HEK293 (cell line): Measurements from ENCODE around the gene NKAPL.

Experiments
- CTCF ChIA-PET: fragments of 350-600 bp; formaldehyde crosslinking; extraction: SDS; loops from one replicate; lab custom pipeline; 2021; ENCODE audit warnings: antibody characterized with exemption; lab: Yijun Ruan, JAX
- POLR2A ChIA-PET: fragments of 300-600 bp; formaldehyde crosslinking; extraction: SDS; loops from one replicate; lab custom pipeline; 2020; ENCODE audit warnings: antibody characterized with exemption, inconsistent platforms; lab: Yijun Ruan, JAX
- H3K27ac ChIP-seq: fragments of 200-500 bp; sonication (Bioruptor generic); 2 replicates; pipeline ENCODE4 v1.5.1; 2014; ENCODE audit warnings: low read depth, low read length, control low read depth, inconsistent platforms; ENCODE audit errors: extremely low read depth
- H3K36me3 ChIP-seq, 2 experiments: fragments of 200-500 bp in 1 of 2; sonication (Bioruptor generic) in 1 of 2; 1 replicate in 1 of 2; 2 replicates in 1 of 2; pipeline ENCODE4 v1.5.1; 2014 to 2017; ENCODE audit warnings: inconsistent platforms in 2 of 2, low read length in 2 of 2; ENCODE audit not compliant: control insufficient read depth in 2 of 2, insufficient read depth in 1 of 2
- H3K4me1 ChIP-seq: fragments of 200-500 bp; sonication (Bioruptor generic); 2 replicates; pipeline ENCODE4 v1.5.1; 2014; ENCODE audit warnings: mild to moderate bottlenecking, low read length, inconsistent platforms; ENCODE audit not compliant: control insufficient read depth, insufficient read depth
- H3K4me3 ChIP-seq: 2 replicates; pipeline ENCODE4 v1.5.1; 2011; ENCODE audit warnings: low read depth, mild to moderate bottlenecking, control low read depth, low read length, moderate library complexity
- H3K9me3 ChIP-seq: fragments of 200-500 bp; sonication (Bioruptor generic); 2 replicates; pipeline ENCODE4 v1.5.1; 2014; ENCODE audit warnings: low read depth, low read length, inconsistent platforms; ENCODE audit not compliant: control insufficient read depth, insufficient read depth
- ATF2 ChIP-seq: fragments of 450-650 bp; formaldehyde crosslinking; IDR thresholded peaks from 2 replicates; pipeline ENCODE4 v1.5.1; 2016; ENCODE audit warnings: missing biosample characterization, missing genetic modification characterization, low read depth
- BCL11A ChIP-seq: fragments of 450-650 bp; formaldehyde crosslinking; IDR thresholded peaks from 2 replicates; pipeline ENCODE4 v1.5.1; 2016; ENCODE audit warnings: low read depth, missing biosample characterization, missing genetic modification characterization
- GLI4 ChIP-seq: fragments of 450-650 bp; formaldehyde crosslinking; IDR thresholded peaks from 2 replicates; pipeline ENCODE4 v1.5.1; 2016; ENCODE audit warnings: missing biosample characterization, missing genetic modification characterization
- HOXC10 ChIP-seq: sonication (generic); formaldehyde crosslinking; IDR thresholded peaks from 2 replicates; pipeline ENCODE4 v1.8.1; 2023; ENCODE audit warnings: mild to moderate bottlenecking, missing genetic modification reagents
- KLF1 ChIP-seq: fragments of 450-650 bp; formaldehyde crosslinking; IDR thresholded peaks from 2 replicates; pipeline ENCODE4 v1.5.1; 2016; ENCODE audit warnings: missing biosample characterization, missing genetic modification characterization
- SALL2 ChIP-seq: fragments of 450-650 bp; formaldehyde crosslinking; IDR thresholded peaks from 2 replicates; pipeline ENCODE4 v1.5.0; 2017; ENCODE audit warnings: missing biosample characterization, mild to moderate bottlenecking, missing genetic modification characterization, borderline replicate concordance
- ZBTB7A ChIP-seq: fragments of 450-650 bp; formaldehyde crosslinking; IDR thresholded peaks from 2 replicates; pipeline ENCODE4 v1.5.1; 2016; ENCODE audit warnings: low read depth, missing biosample characterization, missing genetic modification characterization
- ZIC2 ChIP-seq: fragments of 450-650 bp; formaldehyde crosslinking; IDR thresholded peaks from 2 replicates; pipeline ENCODE4 v1.5.1; 2016; ENCODE audit warnings: missing biosample characterization, missing genetic modification characterization
- ZNF112 ChIP-seq: fragments of 450-650 bp; formaldehyde crosslinking; IDR thresholded peaks from 2 replicates; pipeline ENCODE4 v1.5.0; 2017; ENCODE audit warnings: missing biosample characterization, missing genetic modification characterization
- ZNF114 ChIP-seq: fragments of 450-650 bp; formaldehyde crosslinking; IDR thresholded peaks from 2 replicates; pipeline ENCODE4 v1.5.0; 2017; ENCODE audit warnings: missing biosample characterization, missing genetic modification characterization
- ZNF133 ChIP-seq: fragments of 450-650 bp; formaldehyde crosslinking; IDR thresholded peaks from 2 replicates; pipeline ENCODE4 v1.5.1; 2016; ENCODE audit warnings: missing biosample characterization, missing genetic modification characterization
- ZNF174 ChIP-seq: fragments of 450-650 bp; formaldehyde crosslinking; IDR thresholded peaks from 2 replicates; pipeline ENCODE4 v1.5.0; 2017; ENCODE audit warnings: missing biosample characterization, mild to moderate bottlenecking, missing genetic modification characterization
- ZNF221 ChIP-seq: fragments of 450-650 bp; formaldehyde crosslinking; IDR thresholded peaks from 2 replicates; pipeline ENCODE4 v1.5.1; 2017; ENCODE audit warnings: missing biosample characterization, missing genetic modification characterization, borderline replicate concordance
- ZNF239 ChIP-seq: fragments of 450-650 bp; formaldehyde crosslinking; IDR thresholded peaks from 2 replicates; pipeline ENCODE4 v1.5.1; 2016; ENCODE audit warnings: missing biosample characterization, missing genetic modification characterization
- ZNF26 ChIP-seq: fragments of 450-650 bp; formaldehyde crosslinking; IDR thresholded peaks from 2 replicates; pipeline ENCODE4 v1.5.1; 2016; ENCODE audit warnings: missing biosample characterization, missing genetic modification characterization
- ZNF37A ChIP-seq: fragments of 450-650 bp; IDR thresholded peaks from 2 replicates; pipeline ENCODE4 v1.5.1; 2018; ENCODE audit warnings: missing biosample characterization, missing genetic modification characterization
- ZNF530 ChIP-seq: fragments of 450-650 bp; formaldehyde crosslinking; IDR thresholded peaks from 2 replicates; pipeline ENCODE4 v1.5.1; 2016; ENCODE audit warnings: low read depth, missing biosample characterization, missing genetic modification characterization
- ZNF555 ChIP-seq: fragments of 450-650 bp; formaldehyde crosslinking; conservative IDR thresholded peaks from 2 replicates; pipeline ENCODE4 v1.5.1; 2017; ENCODE audit warnings: missing biosample characterization, mild to moderate bottlenecking, missing genetic modification characterization, inconsistent platforms
- ZNF623 ChIP-seq: fragments of 450-650 bp; formaldehyde crosslinking; IDR thresholded peaks from 2 replicates; pipeline ENCODE4 v1.5.1; 2016; ENCODE audit warnings: missing biosample characterization, missing genetic modification characterization
- ZNF629 ChIP-seq: fragments of 450-650 bp; formaldehyde crosslinking; IDR thresholded peaks from 2 replicates; pipeline ENCODE4 v1.5.1; 2017; ENCODE audit warnings: missing biosample characterization, missing genetic modification characterization
- ZNF707 ChIP-seq: fragments of 450-650 bp; formaldehyde crosslinking; IDR thresholded peaks from 2 replicates; pipeline ENCODE4 v1.5.1; 2016; ENCODE audit warnings: missing biosample characterization, missing genetic modification characterization
- ZNF768 ChIP-seq: fragments of 450-650 bp; formaldehyde crosslinking; IDR thresholded peaks from 2 replicates; pipeline ENCODE4 v1.5.1; 2018; ENCODE audit warnings: missing biosample characterization, mild to moderate bottlenecking, missing genetic modification characterization
- ZNF785 ChIP-seq: fragments of 450-650 bp; formaldehyde crosslinking; IDR thresholded peaks from 2 replicates; pipeline ENCODE4 v1.5.1; 2016; ENCODE audit warnings: missing biosample characterization, missing genetic modification characterization
- TF ChIP-seq, protein P1 (sequence below): IDR thresholded peaks from 2 replicates; pipeline ENCODE4 v1.6.1; 2011; ENCODE audit warnings: mild to moderate bottlenecking, low read depth, low read length, borderline replicate concordance
- TF ChIP-seq, protein P2 (sequence below): fragments of 450-650 bp; formaldehyde crosslinking; IDR thresholded peaks from 2 replicates; pipeline ENCODE4 v1.5.1; 2016; ENCODE audit warnings: missing biosample characterization, missing genetic modification characterization

The NKAPL gene

GRCh38 chr6:28226460-28226859 lies 32.6 kb upstream of the NKAPL start:
- TF ChIP-seq SALL2 (no peak), ZNF530 (tag by site-specific recombination) (no peak), ATF2 (tag by site-specific recombination) (no peak), KLF1 (tag by site-specific recombination) (no peak), ZNF114 (tag by site-specific recombination) (no peak), HOXC10 (CRISPR knock-in tag) (no peak), ZNF768 (no peak), ZNF629 (tag by site-specific recombination) (no peak), ZNF555 (tag by site-specific recombination) (no peak), ZNF623 (no peak), ZNF133 (tag by site-specific recombination) (no peak), ZIC2 (tag by site-specific recombination) (no peak), ZNF112 (tag by site-specific recombination) (no peak), ZNF707 (no peak), ZNF221 (tag by site-specific recombination) (no peak), ZNF26 (tag by site-specific recombination) (no peak)
- TF ChIP-seq, protein P1, sequence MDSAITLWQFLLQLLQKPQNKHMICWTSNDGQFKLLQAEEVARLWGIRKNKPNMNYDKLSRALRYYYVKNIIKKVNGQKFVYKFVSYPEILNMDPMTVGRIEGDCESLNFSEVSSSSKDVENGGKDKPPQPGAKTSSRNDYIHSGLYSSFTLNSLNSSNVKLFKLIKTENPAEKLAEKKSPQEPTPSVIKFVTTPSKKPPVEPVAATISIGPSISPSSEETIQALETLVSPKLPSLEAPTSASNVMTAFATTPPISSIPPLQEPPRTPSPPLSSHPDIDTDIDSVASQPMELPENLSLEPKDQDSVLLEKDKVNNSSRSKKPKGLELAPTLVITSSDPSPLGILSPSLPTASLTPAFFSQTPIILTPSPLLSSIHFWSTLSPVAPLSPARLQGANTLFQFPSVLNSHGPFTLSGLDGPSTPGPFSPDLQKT: no peak
- TF ChIP-seq, protein P2, sequence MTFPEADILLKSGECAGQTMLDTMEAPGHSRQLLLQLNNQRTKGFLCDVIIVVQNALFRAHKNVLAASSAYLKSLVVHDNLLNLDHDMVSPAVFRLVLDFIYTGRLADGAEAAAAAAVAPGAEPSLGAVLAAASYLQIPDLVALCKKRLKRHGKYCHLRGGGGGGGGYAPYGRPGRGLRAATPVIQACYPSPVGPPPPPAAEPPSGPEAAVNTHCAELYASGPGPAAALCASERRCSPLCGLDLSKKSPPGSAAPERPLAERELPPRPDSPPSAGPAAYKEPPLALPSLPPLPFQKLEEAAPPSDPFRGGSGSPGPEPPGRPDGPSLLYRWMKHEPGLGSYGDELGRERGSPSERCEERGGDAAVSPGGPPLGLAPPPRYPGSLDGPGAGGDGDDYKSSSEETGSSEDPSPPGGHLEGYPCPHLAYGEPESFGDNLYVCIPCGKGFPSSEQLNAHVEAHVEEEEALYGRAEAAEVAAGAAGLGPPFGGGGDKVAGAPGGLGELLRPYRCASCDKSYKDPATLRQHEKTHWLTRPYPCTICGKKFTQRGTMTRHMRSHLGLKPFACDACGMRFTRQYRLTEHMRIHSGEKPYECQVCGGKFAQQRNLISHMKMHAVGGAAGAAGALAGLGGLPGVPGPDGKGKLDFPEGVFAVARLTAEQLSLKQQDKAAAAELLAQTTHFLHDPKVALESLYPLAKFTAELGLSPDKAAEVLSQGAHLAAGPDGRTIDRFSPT (tag by site-specific recombination): no peak
- CTCF ChIA-PET: interaction anchor here (1.4 kb wide), 1 partner anchor 15 kb away, joined by 3 read pairs; no protein-coding TSS in a partner anchor
- POLR2A ChIA-PET: interaction anchor here (0.9 to 2.7 kb wide), 7 partner anchors 8 to 129 kb away, joined by 3 to 13 read pairs (median 4); partner anchors contain the start of genes PGBD1, ZKSCAN4, ZKSCAN8 and ZSCAN26
- peaks cover 3% of the 10 kb centered on the region; the same call in 1 of the 2 replicates for H3K4me1 ChIP-seq
- H3K27ac ChIP-seq: no peak overlapping the region
- no peak overlapping the region for H3K4me3 ChIP-seq
- no peaks in the 10 kb centered on the region for H3K9me3 ChIP-seq
- H3K36me3 ChIP-seq: peaks cover 16 to 43% of the 10 kb centered on the region in 2 experiments

- ChIA-PET CTCF (no interaction called here), POLR2A (interaction anchor here (0.5 to 1.1 kb wide), 2 partner anchors 20 to 256 kb away, joined by 3 to 4 read pairs; no protein-coding TSS in a partner anchor)
- peaks cover 25 to 61% of the 10 kb centered on the region in 2 experiments for H3K36me3 ChIP-seq
Measured at GRCh38 chr6:28232785-28233184, 26.3 kb upstream of the NKAPL start.

More at GRCh38 chr6:28232785-28233184, 26.3 kb upstream of the NKAPL start:
- no peak for TF ChIP-seq ZNF239 (tag by site-specific recombination)
- TF ChIP-seq ZBTB7A (tag by site-specific recombination): no peak
- TF ChIP-seq GLI4 (tag by site-specific recombination): no peak
- no peak for TF ChIP-seq BCL11A (tag by site-specific recombination)
- TF ChIP-seq ZNF785 (tag by site-specific recombination): no peak
- TF ChIP-seq ZNF37A (tag by site-specific recombination): no peak
- TF ChIP-seq ZNF530 (tag by site-specific recombination): no peak
- no peak for TF ChIP-seq ZNF174 (tag by site-specific recombination)
- no peak overlapping the region for H3K4me3 ChIP-seq
- H3K9me3 ChIP-seq: no peaks in the 10 kb centered on the region
- no peaks in the 10 kb centered on the region for H3K4me1 ChIP-seq
- H3K27ac ChIP-seq: no peak overlapping the region
